Activated T-cell treated with anti-CD3 and anti-CD28 coated beads, Interleukin-2, amount 50 U/mL, for 72 hours (primary cell): Measurements from ENCODE around the gene DISP3. TPM values are rescaled to one million over a fixed set of nuclear protein-coding genes. Genes with fewer than 3 reads are reported as not detected.

Experiments used
- ATAC-seq, 2 donors: fragments of 150-1000 bp; cut with Tn5 transposase; replicated peaks in 1 of 2; 2 replicates each; pipeline ENCODE4 v1.10.0; 2021; ENCODE audit warnings: moderate library complexity in 2 of 2, mild to moderate bottlenecking in 1 of 2
- DNase-seq, 2 donors: peaks; one replicate each; pipeline ENCODE4 v3.0.0; 2021 to 2022; ENCODE audit warnings: mixed read lengths in 1 of 2
- H3K27ac Mint-ChIP-seq: one replicate; pipeline ENCODE4 v1.8.0; 2022; ENCODE audit warnings: mild to moderate bottlenecking, moderate library complexity, mixed read lengths
- H3K27me3 Mint-ChIP-seq: one replicate; pipeline ENCODE4 v1.8.0; 2022; ENCODE audit warnings: low read depth, mixed read lengths
- H3K36me3 Mint-ChIP-seq, 2 donors: one replicate each; pipeline ENCODE4 v1.8.0; 2022; ENCODE audit warnings: mixed read lengths in 2 of 2, mild to moderate bottlenecking in 1 of 2; ENCODE audit not compliant: insufficient read depth in 2 of 2
- H3K4me1 Mint-ChIP-seq: one replicate; pipeline ENCODE4 v1.8.0; 2022; ENCODE audit warnings: low read depth, mixed read lengths
- H3K4me3 Mint-ChIP-seq, 2 donors: one replicate each; pipeline ENCODE4 v1.8.0; 2022; ENCODE audit warnings: mild to moderate bottlenecking in 2 of 2, mixed read lengths in 2 of 2, moderate library complexity in 2 of 2
- H3K9me3 Mint-ChIP-seq, 2 donors: one replicate each; pipeline ENCODE4 v1.8.0; 2022; ENCODE audit warnings: mixed read lengths in 2 of 2
- total RNA-seq, 2 donors: library from RNA; stranded (reverse); gene quantifications; one replicate each; pipeline ENCODE4 v1.2.3, GENCODE V29; 2022

The DISP3 gene
- total RNA-seq, 2 donors from 2014 or later: 0.42 to 0.46 TPM

GRCh38 chr1:11498956-11499594 lies 20.1 kb downstream of the DISP3 start:
- Mint-ChIP-seq H3K9me3 (peaks cover 3 to 8% of the 10 kb centered on the region in 2 donors), H3K4me3 (no peak overlapping the region), H3K36me3 (peaks cover 3 to 6% of the 10 kb centered on the region in 2 donors), H3K27me3 (peaks cover 27% of the 10 kb centered on the region), H3K27ac (no peak overlapping the region), H3K4me1 (no peaks in the 10 kb centered on the region)
- ATAC-seq: no peak
- no peak for DNase-seq

GRCh38 chr1:11499601-11500331 lies 20.8 kb downstream of the DISP3 start:
- Mint-ChIP-seq H3K9me3 (peaks cover 9 to 10% of the 10 kb centered on the region in 2 donors), H3K27me3 (peaks cover 27% of the 10 kb centered on the region), H3K27ac (no peak overlapping the region), H3K36me3 (peaks cover 3 to 8% of the 10 kb centered on the region in 2 donors), H3K4me3 (no peak overlapping the region), H3K4me1 (no peaks in the 10 kb centered on the region)
- ATAC-seq (no peak), DNase-seq (no peak)

GRCh38 chr1:11500881-11501280 lies 21.9 kb downstream of the DISP3 start:
- peaks cover 5 to 13% of the 10 kb centered on the region in 2 donors for H3K36me3 Mint-ChIP-seq
- DNase-seq (no peak), ATAC-seq (no peak)
- H3K4me3 Mint-ChIP-seq: peak overlapping the region in 1 of 2 donors; percentile 15
- peaks cover 10 to 12% of the 10 kb centered on the region in 2 donors for H3K9me3 Mint-ChIP-seq
- H3K27ac Mint-ChIP-seq: no peak overlapping the region
- H3K4me1 Mint-ChIP-seq: no peaks in the 10 kb centered on the region
- peaks cover 27% of the 10 kb centered on the region for H3K27me3 Mint-ChIP-seq

GRCh38 chr1:11501491-11501897 lies 22.5 kb downstream of the DISP3 start:
- DNase-seq: peak in 1 of 2 donors; percentile 19
- H3K4me1 Mint-ChIP-seq: no peaks in the 10 kb centered on the region
- peaks cover 27% of the 10 kb centered on the region for H3K27me3 Mint-ChIP-seq
- H3K9me3 Mint-ChIP-seq: peaks cover 14 to 17% of the 10 kb centered on the region in 2 donors
- H3K36me3 Mint-ChIP-seq: peaks cover 9 to 18% of the 10 kb centered on the region in 2 donors
- ATAC-seq: peak in 1 of 2 donors; percentile 74
- H3K27ac Mint-ChIP-seq: no peak overlapping the region
- peak overlapping the region in 1 of 2 donors; percentile 58 for H3K4me3 Mint-ChIP-seq

- peaks cover 14 to 17% of the 10 kb centered on the region in 2 donors for H3K9me3 Mint-ChIP-seq
- H3K4me1 Mint-ChIP-seq: no peaks in the 10 kb centered on the region
- ATAC-seq (no peak), DNase-seq (no peak)
- H3K27me3 Mint-ChIP-seq: peaks cover 27% of the 10 kb centered on the region
- peaks cover 9 to 18% of the 10 kb centered on the region in 2 donors for H3K36me3 Mint-ChIP-seq
- H3K4me3 Mint-ChIP-seq: peak overlapping the region in 1 of 2 donors; percentile 58
- no peak overlapping the region for H3K27ac Mint-ChIP-seq
These were observed 23.0 kb downstream of the DISP3 start for GRCh38 chr1:11501906-11502485.

GRCh38 chr1:11502516-11502915 lies 23.6 kb downstream of the DISP3 start:
- Mint-ChIP-seq H3K27me3 (peaks cover 27% of the 10 kb centered on the region), H3K36me3 (peaks cover 9 to 18% of the 10 kb centered on the region in 2 donors), H3K4me3 (no peak overlapping the region), H3K4me1 (no peaks in the 10 kb centered on the region), H3K27ac (no peak overlapping the region), H3K9me3 (peaks cover 14 to 17% of the 10 kb centered on the region in 2 donors)
- ATAC-seq (no peak), DNase-seq (no peak)

GRCh38 chr1:11504599-11504998 lies 25.6 kb downstream of the DISP3 start:
- Mint-ChIP-seq H3K27me3 (peaks cover 9% of the 10 kb centered on the region), H3K4me3 (no peak overlapping the region), H3K4me1 (no peaks in the 10 kb centered on the region), H3K36me3 (peaks cover 9 to 23% of the 10 kb centered on the region in 2 donors), H3K9me3 (peaks cover 14 to 17% of the 10 kb centered on the region in 2 donors), H3K27ac (no peak overlapping the region)
- DNase-seq (no peak), ATAC-seq (no peak)

GRCh38 chr1:11505591-11506538 lies 26.9 kb downstream of the DISP3 start:
- Mint-ChIP-seq H3K9me3 (peaks cover 17% of the 10 kb centered on the region in 2 donors), H3K27ac (peak overlapping the region; percentile 12), H3K4me3 (no peak overlapping the region), H3K27me3 (peaks cover 6% of the 10 kb centered on the region), H3K4me1 (no peaks in the 10 kb centered on the region), H3K36me3 (peaks cover 9 to 23% of the 10 kb centered on the region in 2 donors)
- DNase-seq (no peak), ATAC-seq (no peak)

GRCh38 chr1:11507309-11507708 lies 28.4 kb downstream of the DISP3 start:
- peaks cover 6 to 20% of the 10 kb centered on the region in 2 donors for H3K36me3 Mint-ChIP-seq
- H3K4me1 Mint-ChIP-seq: no peaks in the 10 kb centered on the region
- peaks cover 14 to 21% of the 10 kb centered on the region in 2 donors for H3K9me3 Mint-ChIP-seq
- DNase-seq: no peak
- H3K27me3 Mint-ChIP-seq: peaks cover under 1% of the 10 kb centered on the region
- no peak for ATAC-seq
- H3K4me3 Mint-ChIP-seq: no peak overlapping the region
- no peak overlapping the region for H3K27ac Mint-ChIP-seq

GRCh38 chr1:11513681-11514080 lies 34.7 kb downstream of the DISP3 start:
- Mint-ChIP-seq H3K4me3 (no peak overlapping the region), H3K27ac (no peak overlapping the region)
- no peak for DNase-seq

GRCh38 chr1:11514366-11514765 lies 35.4 kb downstream of the DISP3 start:
- Mint-ChIP-seq H3K27ac (no peak overlapping the region), H3K4me3 (no peak overlapping the region), H3K27me3 (no peaks in the 10 kb centered on the region), H3K9me3 (peaks cover 9 to 10% of the 10 kb centered on the region in 2 donors), H3K36me3 (peaks cover 3% of the 10 kb centered on the region in 2 donors), H3K4me1 (no peaks in the 10 kb centered on the region)
- DNase-seq (no peak), ATAC-seq (no peak)

More at GRCh38 chr1:11513681-11514080, 34.7 kb downstream of the DISP3 start:
- Mint-ChIP-seq H3K4me1 (no peaks in the 10 kb centered on the region), H3K36me3 (peaks cover 3 to 8% of the 10 kb centered on the region in 2 donors), H3K9me3 (peaks cover 9 to 10% of the 10 kb centered on the region in 2 donors), H3K27me3 (no peaks in the 10 kb centered on the region)
- ATAC-seq: no peak
